Measurements from ENCODE around the gene ASTE1. TPM values are rescaled to one million over a fixed set of nuclear protein-coding genes. Genes with fewer than 3 reads are reported as not detected.

The ASTE1 gene
- total RNA-seq, 1 donor from 2014 or later = 5.4 TPM

DNA sequence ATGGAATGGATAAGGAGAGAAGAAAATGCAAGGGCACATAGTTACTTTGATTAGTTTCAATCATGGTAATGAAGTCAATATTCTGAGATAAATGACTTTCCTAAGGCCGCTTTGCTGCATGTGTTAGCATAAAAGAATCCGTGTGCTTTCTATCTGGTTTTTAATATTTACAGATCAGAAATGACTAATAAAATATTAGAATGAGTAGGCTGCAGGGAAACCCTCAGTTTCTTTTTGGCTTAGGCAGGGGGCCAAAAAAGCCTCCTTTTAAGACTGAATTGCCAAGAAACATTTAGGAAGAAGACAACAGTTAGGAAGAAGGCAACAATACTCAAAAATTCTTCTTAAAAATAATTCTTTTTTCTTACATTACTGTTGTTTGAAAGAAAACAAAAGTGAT, 11.7 kb upstream of the ASTE1 start:
- DNase-seq (ENCODE audit: low spot score) = no peak
- H3K27ac Mint-ChIP-seq (ENCODE audit: unreplicated experiment) = no peak overlapping the region
- H3K9me3 Mint-ChIP-seq (ENCODE audit: low read depth) = peaks cover 2% of the 10 kb centered on the region
- no peak overlapping the region for H3K4me3 Mint-ChIP-seq (ENCODE audit: unreplicated experiment)
- H3K27me3 Mint-ChIP-seq (ENCODE audit: low read depth) = no peaks in the 10 kb centered on the region
- peaks cover 7% of the 10 kb centered on the region for H3K36me3 Mint-ChIP-seq (ENCODE audit: low read depth)
- TF ChIP-seq, protein P1, sequence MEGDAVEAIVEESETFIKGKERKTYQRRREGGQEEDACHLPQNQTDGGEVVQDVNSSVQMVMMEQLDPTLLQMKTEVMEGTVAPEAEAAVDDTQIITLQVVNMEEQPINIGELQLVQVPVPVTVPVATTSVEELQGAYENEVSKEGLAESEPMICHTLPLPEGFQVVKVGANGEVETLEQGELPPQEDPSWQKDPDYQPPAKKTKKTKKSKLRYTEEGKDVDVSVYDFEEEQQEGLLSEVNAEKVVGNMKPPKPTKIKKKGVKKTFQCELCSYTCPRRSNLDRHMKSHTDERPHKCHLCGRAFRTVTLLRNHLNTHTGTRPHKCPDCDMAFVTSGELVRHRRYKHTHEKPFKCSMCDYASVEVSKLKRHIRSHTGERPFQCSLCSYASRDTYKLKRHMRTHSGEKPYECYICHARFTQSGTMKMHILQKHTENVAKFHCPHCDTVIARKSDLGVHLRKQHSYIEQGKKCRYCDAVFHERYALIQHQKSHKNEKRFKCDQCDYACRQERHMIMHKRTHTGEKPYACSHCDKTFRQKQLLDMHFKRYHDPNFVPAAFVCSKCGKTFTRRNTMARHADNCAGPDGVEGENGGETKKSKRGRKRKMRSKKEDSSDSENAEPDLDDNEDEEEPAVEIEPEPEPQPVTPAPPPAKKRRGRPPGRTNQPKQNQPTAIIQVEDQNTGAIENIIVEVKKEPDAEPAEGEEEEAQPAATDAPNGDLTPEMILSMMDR (IDR thresholded peaks at IDR 0.05) = no peak
- peaks cover 23% of the 10 kb centered on the region for H3K4me1 Mint-ChIP-seq (ENCODE audit: low read depth)

DNA sequence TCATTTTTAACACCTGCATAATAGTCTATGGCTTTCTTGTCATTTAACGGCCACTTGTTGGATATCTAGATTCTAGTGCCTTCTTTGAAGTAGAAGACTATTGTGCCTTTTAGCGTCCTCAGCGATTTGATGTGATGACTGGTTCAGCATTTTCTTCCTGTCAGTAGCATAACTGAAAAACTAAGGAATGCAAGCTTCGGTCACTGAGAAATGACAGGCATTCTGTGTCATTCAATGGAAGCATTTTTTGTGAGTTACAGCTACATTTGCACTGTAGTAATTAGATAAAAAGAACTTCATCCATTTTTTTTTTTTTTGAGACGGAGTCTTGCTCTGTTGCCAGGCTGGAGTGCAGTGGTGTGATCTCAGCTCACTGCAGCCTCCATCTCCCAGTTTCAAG, 10.4 kb upstream of the ASTE1 start:
- peak overlapping the region; percentile 47 for H3K27ac Mint-ChIP-seq (ENCODE audit: unreplicated experiment)
- H3K9me3 Mint-ChIP-seq (ENCODE audit: low read depth) = no peaks in the 10 kb centered on the region
- DNase-seq (ENCODE audit: low spot score) = no peak
- H3K4me3 Mint-ChIP-seq (ENCODE audit: unreplicated experiment) = no peak overlapping the region
- TF ChIP-seq, protein P1 (IDR thresholded peaks at IDR 0.05) = no peak
- H3K4me1 Mint-ChIP-seq (ENCODE audit: low read depth) = peaks cover 23% of the 10 kb centered on the region
- peaks cover 4% of the 10 kb centered on the region for H3K36me3 Mint-ChIP-seq (ENCODE audit: low read depth)
- H3K27me3 Mint-ChIP-seq (ENCODE audit: low read depth) = no peaks in the 10 kb centered on the region

DNA sequence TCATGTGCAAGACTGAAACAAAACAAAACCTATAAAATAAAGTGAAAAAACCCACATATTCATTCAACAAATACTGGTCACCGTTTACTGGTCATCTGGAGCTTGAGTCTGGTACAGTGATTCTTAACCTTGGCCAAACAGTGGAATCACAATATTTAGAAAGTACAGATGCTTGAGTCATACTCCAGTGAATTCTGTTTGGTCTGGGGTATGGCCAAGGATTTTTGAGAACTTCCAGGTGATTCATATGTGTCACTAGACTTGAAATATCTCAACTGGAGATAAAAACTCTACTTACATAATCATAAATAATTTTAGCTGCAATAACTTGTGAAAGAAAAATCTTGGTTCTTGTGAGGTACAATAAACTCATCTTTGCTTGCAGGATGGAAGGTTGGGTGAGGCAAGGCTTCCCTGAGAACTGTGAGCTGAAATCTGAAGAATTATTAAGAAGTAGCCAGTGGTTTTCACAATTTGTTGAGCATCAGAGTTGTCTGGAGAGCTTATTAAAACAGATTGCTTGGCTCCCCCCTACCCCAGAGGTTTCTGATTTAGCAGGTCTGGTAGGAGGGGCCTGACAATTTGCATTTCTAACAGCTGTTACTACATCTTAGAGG, 9.7 kb upstream of the ASTE1 start:
- TF ChIP-seq, protein P1 (IDR thresholded peaks at IDR 0.05) = no peak
- Mint-ChIP-seq H3K27me3 (ENCODE audit: low read depth) (no peaks in the 10 kb centered on the region), H3K27ac (ENCODE audit: unreplicated experiment) (peak overlapping the region; percentile 47), H3K4me3 (ENCODE audit: unreplicated experiment) (no peak overlapping the region), H3K4me1 (ENCODE audit: low read depth) (peaks cover 23% of the 10 kb centered on the region), H3K9me3 (ENCODE audit: low read depth) (no peaks in the 10 kb centered on the region), H3K36me3 (ENCODE audit: low read depth) (no peaks in the 10 kb centered on the region)
- no peak for DNase-seq (ENCODE audit: low spot score)

DNA sequence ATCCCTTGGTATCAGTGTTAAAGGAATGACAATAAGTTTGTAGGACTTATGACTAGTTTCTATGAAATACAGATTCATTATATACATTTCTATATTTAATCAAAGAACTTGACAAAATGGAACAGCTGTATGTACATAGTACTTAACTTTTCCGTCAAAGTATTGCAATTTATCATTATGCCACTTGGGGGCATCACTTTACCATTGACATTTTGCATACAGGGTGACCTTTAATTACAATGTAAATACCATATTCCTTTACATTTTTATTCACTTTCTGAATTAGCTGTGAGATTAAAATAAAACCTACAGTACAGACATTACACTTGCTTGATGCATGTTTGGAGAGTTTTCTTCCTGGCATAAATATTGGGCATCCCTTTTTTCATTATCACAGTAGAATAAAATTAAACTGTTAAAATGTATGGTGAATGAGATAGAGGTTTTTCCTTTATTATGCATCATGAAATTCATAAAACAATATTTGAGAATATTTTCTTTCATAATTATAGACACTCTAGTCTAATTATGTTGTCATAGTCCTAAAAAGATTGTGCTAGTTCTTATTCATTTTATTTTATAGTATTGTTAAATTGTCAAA, 7.0 kb upstream of the ASTE1 start:
- TF ChIP-seq, protein P1 (IDR thresholded peaks at IDR 0.05) = peak; percentile 91
- no peak overlapping the region for H3K4me3 Mint-ChIP-seq (ENCODE audit: unreplicated experiment)
- H3K27me3 Mint-ChIP-seq (ENCODE audit: low read depth) = no peaks in the 10 kb centered on the region
- H3K4me1 Mint-ChIP-seq (ENCODE audit: low read depth) = peaks cover 23% of the 10 kb centered on the region
- H3K9me3 Mint-ChIP-seq (ENCODE audit: low read depth) = no peaks in the 10 kb centered on the region
- H3K36me3 Mint-ChIP-seq (ENCODE audit: low read depth) = peaks cover 2% of the 10 kb centered on the region
- no peak overlapping the region for H3K27ac Mint-ChIP-seq (ENCODE audit: unreplicated experiment)
- DNase-seq (ENCODE audit: low spot score) = no peak

DNA sequence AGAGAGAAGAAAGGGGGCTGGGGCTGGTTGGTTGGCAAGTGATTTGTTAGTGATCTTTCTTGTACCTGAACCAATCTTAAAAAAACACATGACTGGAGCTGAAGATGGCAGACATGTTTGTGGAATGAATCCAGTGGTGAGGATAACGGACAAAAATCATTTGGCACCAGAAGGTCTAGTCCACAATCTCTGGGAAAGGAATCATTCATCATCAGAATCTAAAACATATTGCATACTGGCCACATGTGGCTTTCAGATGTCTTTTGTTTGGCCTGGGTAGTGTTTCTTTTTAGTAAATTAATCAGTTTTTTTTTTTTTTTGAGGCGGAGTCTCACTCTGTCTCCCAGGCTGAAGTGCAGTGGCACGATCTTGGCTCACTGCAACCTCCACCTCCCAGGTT, 5.0 kb upstream of the ASTE1 start:
- no peak overlapping the region for H3K27ac Mint-ChIP-seq (ENCODE audit: unreplicated experiment)
- H3K4me1 Mint-ChIP-seq (ENCODE audit: low read depth) = peaks cover 25% of the 10 kb centered on the region
- H3K36me3 Mint-ChIP-seq (ENCODE audit: low read depth) = peaks cover 2% of the 10 kb centered on the region
- H3K9me3 Mint-ChIP-seq (ENCODE audit: low read depth) = no peaks in the 10 kb centered on the region
- DNase-seq (ENCODE audit: low spot score) = no peak
- H3K4me3 Mint-ChIP-seq (ENCODE audit: unreplicated experiment) = no peak overlapping the region
- TF ChIP-seq, protein P1 (IDR thresholded peaks at IDR 0.05) = no peak
- H3K27me3 Mint-ChIP-seq (ENCODE audit: low read depth) = no peaks in the 10 kb centered on the region

Data from chondrocyte (in vitro differentiated cells).